ENCODE data around the gene TSG101.
A peak's percentile ranks its signal among the peaks of the same experiment; 100 is the strongest.

TSG101 gene, protein sequence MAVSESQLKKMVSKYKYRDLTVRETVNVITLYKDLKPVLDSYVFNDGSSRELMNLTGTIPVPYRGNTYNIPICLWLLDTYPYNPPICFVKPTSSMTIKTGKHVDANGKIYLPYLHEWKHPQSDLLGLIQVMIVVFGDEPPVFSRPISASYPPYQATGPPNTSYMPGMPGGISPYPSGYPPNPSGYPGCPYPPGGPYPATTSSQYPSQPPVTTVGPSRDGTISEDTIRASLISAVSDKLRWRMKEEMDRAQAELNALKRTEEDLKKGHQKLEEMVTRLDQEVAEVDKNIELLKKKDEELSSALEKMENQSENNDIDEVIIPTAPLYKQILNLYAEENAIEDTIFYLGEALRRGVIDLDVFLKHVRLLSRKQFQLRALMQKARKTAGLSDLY

DNA sequence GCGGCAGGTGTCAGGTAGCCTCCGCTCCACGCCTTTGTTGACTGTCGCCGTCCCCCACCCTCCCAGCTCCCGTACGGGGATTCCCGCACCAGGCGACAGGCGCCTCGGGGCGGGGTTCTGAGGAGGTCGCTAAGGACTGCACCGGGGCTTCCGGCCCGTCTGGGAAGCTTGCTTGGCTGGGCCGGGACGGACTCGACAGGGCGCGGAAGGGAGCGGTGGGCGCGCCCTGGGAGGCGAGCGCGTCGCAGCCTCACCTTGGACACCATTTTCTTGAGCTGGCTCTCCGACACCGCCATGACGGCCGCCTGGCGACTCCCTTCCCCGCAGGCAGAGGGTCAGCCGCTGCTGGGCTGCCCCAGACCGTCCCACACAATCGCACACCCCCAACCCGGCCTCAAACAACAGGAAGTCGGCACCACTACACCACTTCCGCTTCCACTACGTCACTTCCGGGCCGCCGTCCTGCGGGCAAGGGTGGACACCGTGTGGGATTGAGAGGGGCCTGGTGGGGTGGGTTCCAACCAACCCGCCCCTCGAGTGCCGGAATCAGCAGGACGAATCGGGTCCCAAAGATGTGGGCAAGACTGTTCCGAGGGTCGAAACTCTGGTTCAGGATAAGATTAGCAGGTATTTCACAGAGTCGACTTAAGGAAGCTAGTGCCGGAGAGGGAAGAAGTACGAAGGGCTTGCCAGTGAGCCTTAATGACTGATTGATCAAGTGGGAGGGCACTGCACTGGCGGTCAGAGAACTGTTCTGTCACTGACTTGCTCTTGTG, at the start of gene TSG101:
TSG101 (minus strand) TSS at position 422 of the 776 bp plus-strand sequence; CDS start at position 296, 126 bp downstream.
- peak; percentile 57 for DNase-seq

DNA sequence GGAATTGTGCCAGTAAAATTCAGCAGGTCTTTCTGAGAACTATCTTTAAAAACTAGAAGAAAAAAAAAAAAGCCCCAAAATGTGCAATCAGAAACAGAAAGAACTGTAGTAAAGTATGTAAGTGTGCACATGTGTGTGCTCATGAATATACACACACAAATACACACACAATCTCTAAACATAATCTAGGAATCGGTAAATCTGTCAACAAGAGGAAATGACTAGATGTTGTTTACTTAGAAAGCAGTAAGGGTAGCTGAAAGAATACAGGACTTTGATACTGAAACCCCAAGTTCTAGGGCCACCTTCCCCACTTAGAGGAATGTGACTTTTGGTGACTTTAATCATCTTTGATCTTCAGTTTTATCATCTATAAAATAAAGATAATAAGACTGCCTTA, 48.6 kb upstream of the TSG101 start:
- no peak for DNase-seq

DNA sequence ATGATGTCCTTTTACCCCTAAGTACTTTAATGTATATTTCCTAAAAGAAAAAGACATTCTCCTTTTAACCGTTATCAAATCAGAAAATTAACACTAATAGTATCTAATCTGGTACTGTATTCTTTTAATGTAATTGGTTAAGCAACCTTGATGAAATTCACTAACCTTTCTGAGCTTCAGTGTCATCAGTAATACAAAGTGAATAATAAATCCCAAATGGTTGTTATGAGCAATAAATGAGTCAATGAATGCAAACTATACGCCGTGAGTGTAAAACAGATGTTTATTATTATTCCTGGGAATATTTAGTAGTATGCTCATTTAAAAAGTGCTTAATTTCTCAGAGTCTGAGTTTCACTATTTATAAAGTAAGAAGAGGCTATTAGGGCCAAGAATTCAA, 40.3 kb upstream of the TSG101 start:
- DNase-seq, result no peak

DNA sequence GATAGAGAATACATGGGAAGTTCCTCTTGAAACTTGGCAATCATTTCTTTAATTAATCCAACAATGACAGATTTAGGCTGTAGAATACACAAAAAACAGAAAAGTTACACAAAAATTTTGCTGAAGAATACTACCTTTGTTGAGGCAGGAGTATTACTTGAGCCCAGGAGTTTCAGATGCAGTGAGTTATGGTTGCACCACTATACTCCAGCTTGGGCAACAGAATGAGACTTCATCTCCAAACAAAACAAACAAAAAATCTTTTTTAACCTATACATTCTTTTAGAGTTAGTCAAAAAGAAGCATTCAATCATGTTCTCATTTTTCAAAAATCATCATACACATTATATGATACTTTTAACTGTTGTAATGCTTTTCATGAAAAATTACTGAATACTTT, 39.7 kb upstream of the TSG101 start:
- no peak for DNase-seq

DNA sequence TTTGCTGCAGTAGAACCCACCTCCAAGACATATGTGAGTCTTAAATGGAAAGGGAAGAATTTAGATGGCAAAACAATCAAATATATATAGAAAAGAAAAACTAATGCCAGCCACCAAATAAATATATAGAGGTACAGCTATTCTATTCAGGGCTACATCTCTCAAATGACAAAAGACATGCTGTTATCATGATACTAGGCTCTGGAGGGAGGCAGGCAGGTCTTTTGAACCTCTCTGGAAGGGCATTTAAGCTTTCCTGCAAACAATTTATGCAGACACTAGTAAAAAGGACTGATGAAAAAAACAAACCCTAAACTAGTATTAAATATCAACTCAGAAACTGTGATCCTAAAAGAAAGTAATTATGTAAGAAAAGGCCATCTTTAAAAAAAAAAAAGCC, 37.4 kb upstream of the TSG101 start:
- DNase-seq, result no peak

DNA sequence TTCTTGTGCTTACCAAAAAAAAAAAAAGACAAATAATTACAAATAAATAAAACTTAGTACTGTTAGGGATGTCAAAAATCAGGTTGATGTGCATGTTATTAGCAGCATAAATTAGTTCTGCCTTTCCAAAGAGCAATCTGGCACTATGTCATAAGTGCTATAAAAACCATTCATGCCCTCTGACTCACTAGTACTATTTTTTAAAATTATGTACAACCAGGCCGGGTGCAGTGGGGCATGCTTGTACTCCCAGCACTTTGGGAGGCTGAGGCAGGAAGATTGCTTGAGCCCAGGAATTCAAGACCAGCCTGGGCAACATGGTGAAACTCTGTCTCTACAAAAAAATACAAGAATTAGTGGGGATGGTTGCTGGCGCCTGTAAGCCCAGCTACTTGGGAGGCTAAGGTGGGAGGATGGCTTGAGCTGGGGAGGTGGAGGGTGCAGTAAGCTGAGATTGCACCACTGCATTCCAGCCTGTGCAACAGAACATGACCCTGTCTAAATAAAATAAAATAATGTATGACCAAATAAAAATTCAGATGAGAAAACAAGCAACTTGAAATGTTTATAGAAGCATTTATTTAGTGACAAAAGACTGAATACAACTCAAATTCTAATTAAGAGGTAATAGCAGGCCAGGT, 36.5 kb upstream of the TSG101 start:
- DNase-seq, result no peak

DNA sequence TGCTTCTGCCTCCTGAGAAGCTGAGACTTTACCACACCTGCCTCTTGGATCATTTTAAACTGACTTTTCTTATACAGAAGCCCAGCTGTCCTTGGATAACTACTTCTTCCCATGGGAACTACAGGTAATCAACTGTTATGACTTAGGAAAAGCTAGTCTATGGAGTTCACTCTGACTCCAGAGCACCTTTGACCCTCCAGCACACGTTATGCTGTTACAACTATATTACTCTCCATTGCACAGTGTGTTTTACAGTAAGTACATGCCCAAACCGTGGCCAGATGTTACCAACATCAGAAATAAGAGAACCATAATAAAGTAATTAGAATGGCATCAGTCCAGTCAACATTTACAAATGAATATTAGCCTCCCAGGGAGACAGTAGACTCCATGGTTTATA, 21.3 kb upstream of the TSG101 start:
- DNase-seq, result no peak

DNA sequence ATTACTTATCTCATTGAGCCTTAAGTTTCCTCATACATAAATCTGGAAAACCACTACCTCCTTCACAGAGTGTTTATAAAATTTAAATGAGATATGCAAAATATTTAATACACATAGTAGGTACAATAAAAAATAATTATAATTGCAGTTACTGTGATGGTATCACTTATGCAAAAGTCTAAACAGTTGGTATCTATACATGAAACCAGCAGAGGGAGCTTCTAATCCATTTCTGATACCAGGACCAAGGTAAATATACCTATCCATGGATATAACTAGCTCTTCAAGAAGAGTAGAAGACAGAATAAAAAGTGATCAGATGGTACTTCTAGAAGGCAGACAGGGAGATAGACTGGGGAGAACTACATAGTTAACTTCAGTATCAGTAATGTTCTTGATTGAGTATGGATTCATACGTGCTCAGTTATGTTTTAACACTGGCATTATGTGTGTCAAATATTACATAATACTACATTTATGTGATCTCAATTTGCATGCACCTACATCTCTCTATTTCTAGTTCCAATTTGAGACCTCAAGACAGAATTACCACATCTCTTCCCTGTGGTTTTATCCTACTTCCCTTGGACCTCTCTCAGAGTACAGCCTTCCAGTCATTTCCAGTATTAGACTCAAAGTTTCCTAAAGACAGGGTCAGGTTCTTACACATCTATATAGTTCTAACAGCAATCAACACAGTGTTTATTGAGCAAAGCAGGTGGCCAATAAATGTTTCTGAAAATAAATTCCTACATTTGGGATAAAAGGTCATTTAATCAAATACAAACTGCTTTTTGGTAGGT, 13.7 kb upstream of the TSG101 start:
- peak; percentile 47 for DNase-seq

DNA sequence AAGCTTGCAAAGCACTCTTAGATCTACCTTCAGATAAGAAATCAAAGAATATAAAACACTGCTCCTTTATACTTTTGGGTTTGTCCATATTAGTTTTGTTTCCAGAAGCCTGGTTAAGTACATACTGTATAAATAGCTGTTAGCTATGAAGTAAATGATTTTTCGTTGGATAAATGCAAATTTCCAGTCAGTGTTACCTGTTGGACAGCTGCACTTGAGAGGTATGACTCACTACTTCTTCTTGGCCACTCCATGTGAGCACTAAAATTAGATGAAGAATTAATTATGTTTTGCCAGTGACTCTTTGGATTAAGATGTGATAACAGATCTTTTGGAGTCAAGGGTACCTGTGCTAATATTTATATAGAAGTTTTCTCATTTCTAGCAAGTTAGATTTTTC, 9.5 kb upstream of the TSG101 start:
- DNase-seq, result no peak

DNA sequence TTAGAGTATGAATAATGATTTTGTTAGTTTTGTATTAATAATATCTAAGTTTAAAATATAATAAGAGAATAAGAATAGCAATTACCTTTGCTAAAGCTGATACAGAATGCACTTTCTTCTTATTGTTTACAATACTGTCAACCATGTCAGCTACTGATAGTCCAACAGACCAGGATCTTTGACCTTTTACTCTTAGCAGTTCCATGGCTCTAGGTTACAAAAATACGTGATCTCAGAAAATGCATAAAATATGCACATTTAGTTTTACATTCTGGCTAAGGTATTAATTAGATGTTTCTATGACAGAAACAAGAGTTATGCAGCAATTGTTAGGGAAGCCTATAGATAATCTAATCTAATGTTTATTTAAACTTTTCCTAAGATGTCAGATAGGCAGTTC, 7.5 kb upstream of the TSG101 start:
- no peak for DNase-seq

DNA sequence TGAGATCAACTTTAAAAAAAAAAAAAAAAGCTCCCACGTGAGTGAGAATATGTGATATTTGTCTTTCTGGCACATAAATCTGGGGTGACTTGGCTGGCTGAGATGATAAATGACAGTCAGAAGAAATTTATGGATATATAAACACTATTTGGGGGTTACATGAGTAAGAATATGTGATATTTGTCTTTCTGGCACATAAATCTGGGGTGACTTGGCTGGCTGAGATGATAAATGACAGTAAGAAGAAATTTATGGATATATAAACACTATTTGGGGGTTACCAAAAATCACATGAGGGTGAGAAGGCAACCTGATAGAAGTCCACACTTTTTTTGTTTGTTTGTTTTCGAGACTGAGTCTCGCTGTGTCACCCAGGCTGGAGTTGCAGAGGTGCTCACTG, 6.6 kb upstream of the TSG101 start:
- DNase-seq, result no peak

DNA sequence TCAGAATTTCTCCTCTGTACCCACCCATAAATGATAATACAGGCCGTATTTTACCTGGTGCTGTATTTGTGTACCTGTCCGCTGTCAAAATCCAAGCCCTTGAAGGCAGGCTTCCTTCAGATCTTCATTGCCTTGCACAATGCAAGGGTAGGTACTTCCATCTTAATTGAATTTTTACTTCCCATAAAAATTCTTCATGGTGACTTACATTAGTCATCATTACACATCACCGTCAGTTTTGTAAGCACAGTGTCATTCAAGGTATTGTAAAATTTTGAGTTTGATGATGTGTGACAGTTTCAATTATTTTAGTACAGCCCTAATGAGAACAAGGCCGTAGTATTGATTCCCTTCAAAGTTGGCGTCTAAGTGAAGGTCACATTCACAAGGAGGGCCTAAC, 770 bp upstream of the TSG101 start:
- peak; percentile 1 for DNase-seq

DNA sequence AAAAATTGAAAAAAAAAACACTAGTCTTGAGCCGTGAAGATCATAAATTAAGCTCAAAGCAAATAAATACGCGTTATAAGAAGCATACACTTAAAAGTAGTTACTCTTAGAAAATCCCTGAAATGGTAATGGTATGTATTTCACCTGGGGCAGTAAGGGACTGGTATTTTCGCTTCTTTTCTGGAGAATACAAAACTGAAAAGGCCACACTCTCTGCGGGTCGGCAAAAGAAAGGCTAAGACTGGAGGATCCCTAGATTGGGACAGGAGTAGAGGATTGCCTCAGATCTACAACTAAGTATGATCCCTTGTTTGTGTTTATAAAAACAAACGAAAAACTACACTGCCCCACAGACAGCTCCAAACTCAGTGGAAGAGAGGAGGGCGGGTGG, 617 bp downstream of the TSG101 start:
- no peak for DNase-seq

DNA sequence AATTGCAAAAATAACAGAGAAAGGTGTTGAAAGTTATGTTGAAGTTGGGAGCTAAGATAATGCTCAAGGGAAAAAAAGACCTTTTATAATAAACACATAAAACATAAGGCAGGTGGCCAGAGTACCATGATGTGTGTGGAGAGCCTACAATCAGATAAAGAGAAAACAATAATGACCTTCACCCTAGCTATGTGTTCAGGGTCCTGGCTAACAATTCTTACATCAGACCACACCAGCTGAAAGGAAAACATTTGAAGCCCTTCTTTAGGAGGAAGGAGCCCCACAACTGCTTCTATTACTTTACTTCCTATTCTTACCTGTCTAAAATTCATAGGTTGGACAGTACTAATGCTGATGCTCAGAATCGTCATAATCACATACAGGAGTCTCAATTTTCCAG, 2.5 kb downstream of the TSG101 start:
- no peak for DNase-seq

DNA sequence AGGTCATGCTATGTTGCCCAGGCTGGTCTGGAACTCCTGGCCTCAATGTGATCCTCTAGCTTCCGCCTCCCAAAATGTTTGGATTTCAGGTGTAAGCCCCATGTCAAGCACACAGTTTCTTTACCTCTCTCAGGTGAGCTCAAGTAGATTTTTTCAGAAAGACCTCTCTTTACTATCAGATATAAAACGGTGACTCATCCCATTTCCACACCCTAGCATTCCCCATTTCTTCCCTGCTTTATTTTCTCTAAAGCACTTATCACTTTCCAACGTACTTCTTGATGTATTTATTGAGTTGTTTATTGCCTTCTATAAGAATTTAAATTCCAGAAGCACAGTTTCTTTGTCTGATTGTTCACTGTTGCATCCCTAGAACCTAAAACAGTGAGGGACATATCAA, 3.7 kb downstream of the TSG101 start:
- no peak for DNase-seq

DNA sequence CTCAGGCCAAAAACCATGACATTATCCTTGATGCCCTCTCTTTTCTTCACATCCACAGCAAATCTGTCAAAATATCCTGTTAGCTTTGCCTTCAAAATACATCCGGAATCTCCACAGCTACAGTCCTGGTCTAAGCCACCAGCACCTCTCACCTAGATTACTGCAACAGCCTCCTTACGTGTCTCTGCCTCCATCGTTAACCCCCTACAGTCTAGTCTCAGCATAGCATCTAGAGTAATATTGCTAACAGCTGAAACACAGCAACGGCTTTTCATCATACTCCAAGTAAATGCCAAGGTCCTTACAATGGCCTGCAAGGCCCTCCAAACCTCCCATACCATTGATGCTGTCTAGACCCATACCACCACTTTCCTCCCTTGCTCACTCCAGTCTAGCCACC, 4.4 kb downstream of the TSG101 start:
- DNase-seq, result no peak

DNA sequence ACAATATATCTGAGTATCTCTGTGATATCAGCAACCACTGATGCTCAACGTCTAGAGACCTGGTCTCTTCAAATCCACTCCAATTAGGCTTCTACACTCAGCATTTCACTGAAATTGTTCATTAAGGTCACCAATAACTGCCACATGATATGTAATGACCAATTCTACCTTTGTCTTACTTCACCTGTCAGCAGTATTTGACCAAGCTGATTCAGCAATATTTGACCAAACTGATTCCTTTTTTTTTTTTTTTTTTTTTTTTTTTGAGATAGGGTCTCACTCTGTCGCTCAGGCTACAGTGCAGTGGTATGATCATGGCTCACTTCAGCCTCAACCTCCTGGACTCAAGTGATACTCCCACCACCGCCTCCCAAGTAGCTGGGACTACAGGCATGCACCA, 5.6 kb downstream of the TSG101 start:
- DNase-seq, result no peak

DNA sequence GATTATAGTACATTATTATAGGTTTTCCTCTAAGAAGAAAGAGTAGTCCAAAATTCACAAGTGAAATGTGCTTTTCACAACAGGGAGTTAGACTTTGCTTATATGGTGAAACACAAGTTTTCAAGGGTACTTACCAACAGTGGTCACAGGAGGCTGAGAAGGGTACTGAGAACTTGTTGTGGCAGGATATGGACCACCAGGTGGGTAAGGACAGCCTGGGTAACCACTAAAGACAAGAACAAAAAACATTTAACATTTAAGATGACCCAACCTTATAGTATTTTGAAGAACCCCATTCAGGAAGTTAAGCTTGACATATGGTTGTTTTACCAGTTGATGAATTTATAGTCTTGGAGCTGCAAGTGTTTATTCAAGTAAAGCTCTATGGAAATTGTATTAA, 24.4 kb downstream of the TSG101 start:
- no peak for DNase-seq

DNA sequence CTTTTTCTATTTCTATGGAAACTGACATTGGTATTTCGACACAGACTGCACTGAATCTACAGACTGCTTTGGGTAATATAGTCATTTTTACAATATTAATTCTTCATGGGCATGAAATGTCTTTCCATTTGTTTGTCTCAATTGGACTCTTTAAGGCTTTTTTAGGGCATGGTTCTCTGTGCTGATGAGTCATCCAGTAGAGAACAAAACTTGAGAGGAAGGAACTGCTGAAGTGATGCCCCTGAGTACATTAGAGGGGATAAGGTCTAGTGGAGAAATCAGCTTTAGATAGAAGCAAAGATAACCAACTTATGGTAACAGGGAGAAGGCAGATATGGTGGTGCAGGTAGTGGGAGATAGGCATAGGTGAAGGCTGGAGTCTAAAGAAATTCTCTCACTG, 25.1 kb downstream of the TSG101 start:
- no peak for DNase-seq

DNA sequence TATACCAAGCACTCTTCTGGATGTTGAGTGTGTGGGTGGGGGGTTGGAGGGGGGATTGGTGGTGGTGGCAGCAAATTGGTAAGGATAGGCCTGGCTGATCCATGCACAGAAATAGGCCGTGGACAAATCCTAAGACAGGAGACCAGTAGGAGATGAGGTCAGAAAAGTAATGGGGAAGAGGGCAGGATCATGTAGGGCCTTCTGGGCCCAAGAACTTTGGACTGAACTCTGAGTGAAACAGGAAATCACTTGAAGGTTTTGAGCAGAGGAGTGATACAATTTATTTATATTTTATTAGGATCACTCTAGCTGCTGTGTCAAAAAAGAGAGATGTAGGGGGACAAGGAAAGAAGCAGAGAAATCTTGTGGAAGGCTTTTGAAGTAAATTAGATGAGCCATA, 28.7 kb downstream of the TSG101 start:
- DNase-seq, result no peak

DNA sequence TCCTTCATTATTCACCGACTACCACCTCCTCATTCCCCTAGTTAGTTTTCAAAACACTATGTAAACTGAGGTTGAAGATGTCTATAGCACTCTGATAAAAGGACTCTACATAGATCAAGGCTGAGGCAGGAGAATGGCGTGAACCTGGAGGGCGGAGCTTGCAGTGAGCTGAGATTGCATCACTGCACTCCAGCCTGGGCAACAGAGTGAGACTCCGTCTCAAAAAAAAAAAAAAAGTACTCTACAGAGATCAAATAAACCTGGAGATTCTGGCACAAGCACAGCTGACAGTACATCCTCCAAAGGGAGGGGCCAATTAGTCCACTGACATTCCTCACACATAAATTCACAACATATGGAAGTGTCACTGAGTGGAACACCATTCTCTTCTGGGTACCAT, 31.0 kb downstream of the TSG101 start:
- no peak for DNase-seq

DNA sequence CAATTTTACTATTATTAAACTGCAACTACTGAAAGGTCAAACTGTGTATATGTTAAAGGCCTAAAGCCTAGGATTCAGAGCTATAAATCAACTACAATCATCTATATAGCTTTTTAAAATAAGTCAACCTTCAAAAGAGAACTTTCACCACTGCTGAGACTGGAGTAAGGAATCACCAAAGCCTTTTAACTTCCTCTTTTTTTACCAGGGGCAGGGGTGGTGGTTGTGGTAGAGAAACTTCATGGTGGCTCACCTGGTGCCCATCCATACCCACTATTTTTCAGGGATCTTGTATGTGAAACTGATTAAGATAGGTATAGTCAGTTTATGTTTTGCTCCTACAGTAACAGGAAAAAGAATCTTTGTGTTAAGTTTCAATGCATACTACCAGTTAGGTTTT, 31.5 kb downstream of the TSG101 start:
- no peak for DNase-seq

DNA sequence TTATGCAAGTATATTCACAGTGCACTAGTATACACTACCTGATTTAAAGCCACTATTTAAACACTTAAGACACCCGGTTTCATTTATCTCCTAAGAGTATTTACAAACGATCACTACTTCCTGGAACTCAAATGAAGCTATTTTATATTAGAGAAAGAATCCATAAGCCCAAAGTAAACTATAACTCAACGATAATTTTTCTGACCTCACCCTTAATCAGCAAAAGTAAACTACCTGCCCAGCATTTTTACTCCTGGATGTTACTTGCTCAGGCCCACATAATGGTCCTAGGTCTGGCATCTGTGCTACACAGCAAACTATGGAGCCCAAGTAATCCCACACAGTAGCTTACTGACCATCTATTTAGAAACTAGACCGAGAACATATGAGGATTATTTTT, 33.4 kb downstream of the TSG101 start:
- no peak for DNase-seq
